Adrenal gland (tissue), 5 donors: ENCODE data around the gene DCXR.

Experiments used
- CTCF ChIP-seq, 6 experiments: fragments of 450-650 bp in 4 of 6; fragments of 200-600 bp in 2 of 6; sonication (generic) in 1 of 6; IDR thresholded peaks; 1 replicate in 5 of 6; 2 replicates in 1 of 6; pipeline versions ENCODE4 v1.5.1 to v1.8.0; 2016 to 2021; ENCODE audit warnings: antibody characterized with exemption in 6 of 6, mild to moderate bottlenecking in 2 of 6, moderate library complexity in 1 of 6
- POLR2A ChIP-seq, 2 donors: fragments of 450-650 bp; IDR thresholded peaks; one replicate each; pipeline ENCODE4 v1.6.1; 2017; ENCODE audit warnings: antibody characterized with exemption in 2 of 2, mild to moderate bottlenecking in 2 of 2, moderate library complexity in 1 of 2
- donor health status: DM: no; HTN: no; CAD: no.

- TF ChIP-seq CTCF (IDR thresholded peaks at IDR 0.05) (no peak), POLR2A (IDR thresholded peaks at IDR 0.05) (no peak)
Measured at GRCh38 chr17:82076018-82076784, 38.7 kb upstream of the DCXR start.
